Measurements from ENCODE around the gene SFTPB. TPM values are rescaled to one million over a fixed set of nuclear protein-coding genes. Genes with fewer than 3 reads are reported as not detected.
"Not testable (repeated sequence)": the region's sequence is repeated elsewhere in the genome, so short reads cannot be mapped to it uniquely, and the experiment has no call there.

SFTPB gene
- total RNA-seq, 1 donor from 2014 or later: 9.8 TPM

DNA sequence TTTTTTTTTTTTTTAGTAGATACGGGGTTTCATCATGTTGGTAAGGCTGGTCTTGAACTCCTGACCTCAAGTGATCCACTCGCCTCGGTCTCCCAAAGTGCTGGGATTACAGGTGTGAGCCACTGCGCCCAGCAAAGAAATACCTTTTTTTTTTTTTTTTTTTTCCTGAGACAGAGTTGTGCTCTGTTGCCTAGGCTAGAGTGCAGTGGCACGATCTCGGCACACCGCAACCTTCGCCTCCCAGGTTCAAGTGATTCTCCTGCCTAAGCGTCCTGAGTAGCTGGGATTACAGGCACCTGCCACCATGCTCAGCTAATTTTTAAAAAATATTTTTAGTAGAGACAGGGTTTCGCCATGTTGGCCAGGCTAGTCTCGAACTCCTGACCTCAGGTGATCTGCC is 7.7 kb downstream of the SFTPB start:
- not testable (repeated sequence) for ATAC-seq; DNase-seq (ENCODE audit: low spot score)

DNA sequence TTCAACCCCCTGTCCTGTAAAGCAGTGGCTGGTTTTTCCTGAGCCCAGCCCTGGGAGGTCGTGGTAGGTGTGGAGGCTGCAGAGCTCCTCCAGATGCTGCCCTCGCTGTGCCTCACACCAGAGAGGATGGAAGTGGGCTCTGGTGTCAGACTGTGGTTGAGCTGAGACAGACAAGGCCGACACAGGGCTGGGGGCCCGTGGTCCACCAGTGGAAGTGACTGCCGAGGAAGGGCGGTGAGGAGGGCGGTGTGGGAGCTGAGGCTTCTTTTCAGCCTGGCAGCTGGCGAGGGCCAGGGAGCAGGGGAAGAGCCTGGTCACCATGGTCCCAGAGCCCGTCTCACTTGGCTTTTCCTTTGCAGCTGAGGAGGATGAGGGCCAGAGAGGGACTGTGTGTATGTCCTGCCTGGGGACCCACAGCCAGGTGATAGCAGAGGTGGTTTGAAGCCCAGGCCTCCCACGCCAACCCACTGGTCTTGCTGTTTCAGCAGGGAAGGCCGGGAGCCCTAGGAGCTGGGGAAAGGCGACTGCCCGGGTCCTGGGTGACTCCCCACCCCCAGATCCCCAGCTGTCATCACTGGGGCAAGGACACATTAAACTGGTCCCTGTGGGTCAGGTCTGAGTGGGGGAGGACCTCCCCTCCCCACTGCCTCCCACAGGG is 8.5 kb downstream of the SFTPB start:
- no peak for ATAC-seq
- DNase-seq (ENCODE audit: low spot score): no peak

DNA sequence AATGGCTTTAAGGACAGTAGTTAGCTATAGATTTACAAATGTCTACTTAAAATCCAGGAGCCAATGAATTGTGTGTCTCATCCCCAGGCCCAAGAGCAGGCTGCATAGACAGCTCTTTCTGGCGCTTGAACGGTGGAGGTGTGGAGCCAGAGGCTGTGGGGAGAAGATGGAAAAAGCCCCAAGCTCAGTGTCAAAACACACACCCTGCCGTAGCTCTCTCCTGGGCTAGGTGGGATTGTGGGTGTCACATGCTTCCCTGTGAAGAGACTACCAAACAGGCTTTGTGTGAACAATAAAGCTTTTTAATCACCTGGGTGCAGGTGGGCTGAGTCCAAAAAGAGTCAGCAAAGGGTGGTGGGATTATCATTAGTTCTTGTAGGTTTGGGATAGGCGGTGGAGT is 10.6 kb downstream of the SFTPB start:
- not testable (repeated sequence) for ATAC-seq; DNase-seq (ENCODE audit: low spot score)

DNA sequence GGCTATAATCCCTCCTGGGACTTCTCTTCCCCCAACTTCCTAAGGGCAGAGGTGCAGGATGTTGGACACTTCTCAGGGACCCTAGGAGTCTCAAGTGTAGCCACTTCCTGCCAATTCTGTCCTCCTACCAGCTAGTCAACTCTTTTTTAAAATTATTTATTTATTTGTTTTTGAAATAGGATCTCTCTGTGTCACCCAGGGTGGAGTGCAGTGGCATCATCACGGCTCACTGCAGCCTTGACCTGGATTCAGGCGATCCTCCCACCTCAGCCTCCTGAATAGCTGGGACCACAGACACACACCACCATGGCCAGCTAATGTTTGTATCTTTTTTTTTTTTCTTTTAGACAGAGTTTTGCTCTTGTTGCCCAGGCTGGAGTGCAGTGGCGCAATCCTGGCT is 11.5 kb downstream of the SFTPB start:
- ATAC-seq (no peak), DNase-seq (ENCODE audit: low spot score) (no peak)

DNA sequence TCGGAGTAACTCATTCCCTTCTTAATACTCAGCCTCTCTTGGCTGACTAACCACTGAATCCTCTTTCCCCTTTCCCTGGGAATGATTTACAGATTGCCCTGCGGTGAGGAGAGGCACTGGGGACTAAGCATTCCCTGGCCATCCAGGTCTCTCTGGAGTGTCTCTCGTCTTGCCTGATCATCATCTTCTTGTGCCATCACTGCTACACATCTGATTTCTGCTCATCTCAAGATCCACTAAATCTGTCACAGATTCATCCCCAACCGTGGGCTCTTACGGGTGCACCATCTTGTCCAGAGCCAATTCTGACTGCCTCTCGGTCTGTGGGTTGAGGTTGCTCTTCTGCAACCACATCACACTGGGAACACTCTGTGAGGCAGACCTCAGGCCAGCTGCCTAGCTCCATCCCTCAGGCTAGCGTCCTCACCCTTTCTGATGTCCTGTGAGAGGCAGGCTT is 12.0 kb downstream of the SFTPB start:
- DNase-seq (ENCODE audit: low spot score): no peak
- ATAC-seq: no peak

DNA sequence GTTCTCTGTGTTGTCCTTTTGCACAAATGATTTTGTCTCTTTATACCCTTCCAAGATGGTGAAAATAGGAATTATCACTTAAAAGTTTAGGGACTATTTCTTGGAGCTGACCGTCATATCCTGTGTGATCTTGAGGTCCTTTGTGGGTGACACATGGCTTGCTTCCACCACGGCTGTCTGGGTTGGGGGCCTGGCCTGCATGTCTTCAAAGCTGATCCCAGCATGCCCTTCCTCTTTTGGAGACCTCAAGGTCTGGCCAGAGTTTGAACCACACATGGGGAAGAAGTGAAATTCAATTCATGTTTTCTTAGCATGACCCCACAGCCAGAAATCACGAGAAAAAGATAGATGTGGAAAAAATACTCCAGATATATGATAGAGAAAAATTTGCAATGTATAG is 14.0 kb downstream of the SFTPB start:
- no peak for DNase-seq (ENCODE audit: low spot score)
- ATAC-seq: no peak

DNA sequence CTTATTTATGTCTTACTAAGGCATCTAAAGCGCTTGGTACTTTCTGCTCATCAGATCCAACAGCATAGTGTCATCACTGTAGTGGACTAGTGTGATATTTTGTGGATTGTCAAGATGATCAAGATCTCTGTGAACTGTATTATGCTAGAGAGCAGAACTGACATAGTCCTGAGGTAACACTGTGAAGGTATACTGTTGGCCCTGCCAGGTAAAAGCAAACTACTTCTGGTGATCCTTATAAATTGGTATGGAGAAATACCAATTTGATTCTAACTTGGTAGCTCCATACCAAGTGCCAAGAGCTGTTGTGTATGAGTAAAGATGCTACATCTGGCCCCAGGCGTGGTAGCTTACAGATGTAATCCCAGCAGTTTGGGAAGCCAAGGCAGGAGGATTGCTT is 15.9 kb downstream of the SFTPB start:
- DNase-seq (ENCODE audit: low spot score) (no peak), ATAC-seq (no peak)

DNA sequence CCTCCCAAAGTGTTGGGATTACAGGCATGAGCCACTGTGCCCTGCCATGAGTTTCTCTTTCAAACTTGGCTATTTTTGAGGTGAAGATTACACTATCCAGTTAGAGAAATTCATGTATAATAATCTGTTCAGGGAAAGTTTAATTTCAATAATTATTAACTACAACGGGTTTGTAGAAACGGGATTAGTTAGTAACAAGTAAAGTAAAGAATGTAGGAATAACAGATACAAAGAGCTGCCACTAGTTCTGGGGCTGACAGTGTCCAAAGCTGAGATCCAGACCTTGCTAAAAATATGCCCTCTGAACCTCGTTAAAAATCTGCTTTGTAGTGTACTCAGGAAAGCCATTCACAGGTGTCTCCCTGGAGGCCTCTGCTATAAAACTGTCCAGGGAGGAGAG is 16.9 kb downstream of the SFTPB start:
- ATAC-seq (peak; percentile 43), DNase-seq (ENCODE audit: low spot score) (no peak)

DNA sequence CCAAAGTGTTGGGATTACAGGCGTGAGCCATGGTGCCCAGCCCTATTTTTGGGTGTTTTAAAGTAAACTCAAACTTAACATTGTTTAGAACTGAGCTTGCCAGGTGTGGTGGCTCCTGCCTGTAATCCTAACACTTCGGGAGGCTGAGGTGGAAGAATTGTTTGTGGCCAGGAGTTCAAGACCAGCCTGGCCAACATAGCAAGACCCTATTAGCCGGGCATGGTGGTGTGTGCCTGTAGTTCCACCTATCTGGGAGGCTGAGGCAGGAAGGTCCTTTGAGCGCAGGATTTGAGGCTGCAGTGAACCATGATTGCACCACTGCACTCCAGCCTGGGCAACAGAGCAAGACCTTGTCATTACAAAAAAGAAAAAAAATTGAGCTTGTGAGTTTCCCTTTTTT is 17.5 kb downstream of the SFTPB start:
- ATAC-seq (no peak), DNase-seq (ENCODE audit: low spot score) (no peak)

DNA sequence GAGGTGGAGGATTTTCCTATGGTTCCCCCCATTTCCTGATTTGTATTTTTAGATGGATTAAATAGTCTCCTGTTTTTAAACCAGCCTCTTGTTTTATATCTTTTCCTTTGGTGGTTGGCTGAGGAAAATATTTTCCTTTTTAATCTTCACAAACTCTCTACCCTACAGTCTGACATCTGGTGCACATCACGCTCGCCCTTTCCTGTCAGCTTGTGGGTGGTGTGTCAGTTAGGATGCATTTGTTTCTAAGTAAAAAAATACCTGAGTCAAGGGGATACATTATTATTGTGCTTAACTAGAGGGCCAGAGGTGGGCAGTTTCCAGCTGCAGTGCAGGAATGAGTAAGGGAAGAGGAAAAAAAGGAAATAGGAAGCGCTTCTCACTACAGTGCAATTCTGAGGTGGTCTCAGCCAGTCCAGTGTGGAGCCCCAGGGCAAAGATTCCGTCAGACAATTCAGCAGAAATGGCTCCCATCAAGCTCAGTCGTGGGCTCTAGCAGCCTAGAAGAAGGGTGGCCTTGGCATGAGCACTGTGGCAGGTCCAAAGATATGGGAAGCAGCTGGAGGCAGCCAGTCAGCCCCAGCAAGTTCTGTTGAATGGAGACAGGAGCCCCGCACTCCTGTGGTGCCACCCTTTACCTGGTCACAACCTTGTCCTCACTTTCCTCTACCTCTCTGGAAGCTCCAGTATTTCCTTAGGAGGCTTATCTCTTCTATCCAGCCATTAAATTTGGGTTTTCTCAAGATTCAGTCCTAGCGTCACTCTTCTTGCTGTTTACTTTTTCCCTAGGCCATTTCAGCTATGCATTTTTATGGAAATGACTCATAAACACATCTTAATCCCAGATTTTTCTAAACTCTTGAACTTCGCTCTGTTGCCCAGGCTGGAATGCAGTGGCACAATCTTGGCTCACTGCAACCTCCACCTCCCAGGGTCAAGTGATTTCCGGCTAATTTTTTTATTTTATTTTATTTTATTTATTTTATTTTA is 18.5 kb downstream of the SFTPB start:
- no peak for ATAC-seq
- no peak for DNase-seq (ENCODE audit: low spot score)

DNA sequence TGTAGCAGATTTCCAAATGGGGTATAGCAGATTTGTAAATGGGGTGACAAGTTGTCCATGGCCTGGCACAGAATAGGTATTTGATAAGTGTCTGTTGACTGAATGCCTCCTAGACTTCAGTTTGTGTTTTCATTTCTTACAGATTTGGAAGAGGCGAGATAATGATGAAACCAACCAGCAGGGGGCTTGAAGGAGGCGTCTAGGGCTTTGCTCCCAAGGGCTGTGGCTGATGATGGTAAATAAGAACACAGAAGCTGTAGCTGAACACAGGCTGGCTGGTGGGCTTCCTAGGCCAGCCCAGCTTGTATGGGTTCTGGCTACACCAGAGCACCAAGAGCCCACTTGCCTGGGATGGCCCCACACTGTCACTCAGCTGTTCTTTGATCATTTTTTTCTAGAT is 19.4 kb downstream of the SFTPB start:
- DNase-seq (ENCODE audit: low spot score): no peak
- ATAC-seq: peak; percentile 51

DNA sequence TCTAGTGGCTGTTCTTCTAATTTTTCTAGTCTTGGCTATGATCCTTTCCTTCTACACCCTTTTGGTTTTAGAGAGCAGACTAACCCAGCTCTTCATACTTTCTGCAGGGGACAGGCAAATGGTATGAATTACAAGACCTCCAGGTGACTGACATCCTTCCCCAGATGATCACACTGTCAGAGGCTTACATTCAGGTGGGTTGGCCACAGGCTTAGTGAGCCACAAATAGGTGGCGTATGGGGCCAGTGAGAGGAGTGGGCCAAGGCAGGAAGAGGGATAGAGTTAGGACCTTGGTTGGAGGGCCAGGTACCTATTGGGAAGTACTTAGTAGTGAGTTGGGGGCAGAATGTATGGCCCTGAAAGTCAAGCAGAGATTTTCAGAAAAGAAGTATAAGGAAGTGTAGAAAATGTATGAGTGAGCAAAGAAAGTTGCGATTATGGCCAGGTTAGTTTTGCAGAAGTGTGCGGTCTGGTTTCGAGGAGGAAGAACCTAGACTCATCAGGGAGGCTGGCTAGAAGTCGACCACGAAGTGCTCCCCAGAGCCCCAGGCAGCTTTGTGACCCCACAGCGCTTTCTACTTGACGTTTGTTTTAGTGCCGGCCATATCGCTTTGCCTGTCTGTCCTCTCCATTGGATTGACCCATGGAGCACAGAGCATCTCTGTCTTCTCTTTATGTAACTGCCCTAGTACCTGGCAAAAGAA is 20.0 kb downstream of the SFTPB start:
- DNase-seq (ENCODE audit: low spot score) (no peak), ATAC-seq (no peak)

DNA sequence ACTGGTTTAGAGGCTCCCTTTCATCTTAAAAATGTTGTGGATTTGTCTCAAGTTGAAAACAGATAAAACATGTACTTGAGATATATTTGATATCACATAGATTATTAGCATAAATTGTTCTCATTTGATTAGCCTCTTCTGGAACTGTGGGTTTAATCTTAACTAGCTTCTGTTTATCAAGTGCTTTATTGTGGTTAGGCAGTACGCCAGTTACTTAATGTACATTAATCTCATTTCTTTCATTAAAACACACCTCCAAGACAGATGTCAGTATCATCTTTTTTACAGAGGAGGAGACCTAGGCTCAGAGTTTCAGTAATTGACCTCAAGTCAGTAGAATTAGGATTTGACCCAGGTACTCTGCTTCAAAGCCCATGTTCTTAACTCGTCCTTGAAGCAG is 21.8 kb downstream of the SFTPB start:
- no peak for DNase-seq (ENCODE audit: low spot score)
- no peak for ATAC-seq

DNA sequence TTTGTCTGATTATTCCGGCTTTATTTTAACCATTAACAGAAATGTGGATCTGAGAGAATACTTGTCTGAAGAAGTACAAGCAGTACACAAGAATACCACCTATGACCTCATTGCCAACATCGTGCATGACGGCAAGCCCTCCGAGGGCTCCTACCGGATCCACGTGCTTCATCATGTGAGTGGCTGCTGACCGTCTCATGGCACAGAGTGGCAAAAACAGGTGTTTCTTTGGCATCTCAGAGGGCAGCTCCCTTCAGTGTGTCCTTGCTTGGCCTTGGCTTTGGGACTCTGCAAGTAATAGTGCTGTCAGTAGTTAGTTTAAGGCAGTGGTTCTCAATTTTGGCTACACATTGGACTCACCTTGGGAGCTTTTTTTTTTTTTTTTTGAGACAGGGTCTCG is 23.1 kb downstream of the SFTPB start:
- ATAC-seq (no peak), DNase-seq (ENCODE audit: low spot score) (no peak)

DNA sequence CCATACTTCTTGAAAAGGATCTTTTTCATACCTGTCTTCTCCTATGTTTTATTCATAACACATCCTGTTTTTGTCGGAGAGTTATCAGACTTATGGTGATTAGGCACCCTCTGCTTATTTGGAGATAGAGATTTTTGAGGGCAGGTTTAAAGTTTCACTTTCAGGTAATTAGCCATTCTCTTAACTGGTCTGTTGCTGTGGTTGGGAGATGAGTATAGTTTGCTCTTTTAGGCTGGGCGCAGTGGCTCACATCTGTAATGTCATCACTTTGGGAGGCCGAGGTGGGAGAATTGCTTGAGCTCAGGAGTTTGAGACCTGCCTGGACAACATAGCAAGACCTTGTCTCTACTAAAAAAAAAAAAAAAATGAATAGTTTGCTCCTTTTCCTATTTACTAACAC is 25.3 kb downstream of the SFTPB start:
- no peak for DNase-seq (ENCODE audit: low spot score)
- no peak for ATAC-seq

DNA sequence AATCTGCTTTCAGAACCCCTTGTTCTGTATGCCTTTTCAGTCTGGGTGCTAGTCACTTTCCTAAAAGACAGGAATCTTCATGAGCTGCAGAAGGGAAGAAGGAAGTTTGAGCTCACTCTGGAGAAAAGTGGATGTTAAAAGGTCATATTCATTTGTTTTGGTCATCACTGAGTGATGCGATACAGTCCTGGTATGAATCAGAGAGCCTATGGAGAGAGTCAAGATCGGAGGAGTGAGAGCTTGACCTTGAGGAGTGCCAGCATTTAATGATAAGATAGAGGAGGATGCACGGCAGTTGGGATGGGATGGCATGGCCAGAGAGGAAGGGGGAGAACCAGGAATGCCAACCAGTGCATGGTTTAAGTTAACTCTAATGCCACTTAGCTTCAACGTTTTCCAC is 32.4 kb downstream of the SFTPB start:
- no peak for DNase-seq (ENCODE audit: low spot score)
- no peak for ATAC-seq

DNA sequence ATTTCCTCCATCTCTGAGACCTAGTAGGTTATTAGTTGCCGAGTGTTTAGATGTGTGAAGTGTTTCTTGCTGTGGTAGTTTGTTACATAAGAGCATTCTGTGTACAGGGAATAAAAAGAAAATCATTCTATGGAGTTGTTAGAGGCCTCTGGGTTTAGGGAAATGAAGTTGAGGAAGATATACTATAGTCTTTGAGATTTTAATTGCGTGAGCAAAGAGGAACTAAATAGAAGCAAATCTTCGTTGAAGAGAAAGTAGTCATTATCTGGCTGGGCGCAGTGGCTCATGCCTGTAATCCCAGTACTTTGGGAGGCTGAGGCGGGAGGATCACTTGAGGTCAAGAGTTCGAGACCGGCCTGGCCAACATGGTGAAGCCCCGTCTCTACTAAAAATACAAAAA is 33.0 kb downstream of the SFTPB start:
- no peak for DNase-seq (ENCODE audit: low spot score)
- no peak for ATAC-seq

DNA sequence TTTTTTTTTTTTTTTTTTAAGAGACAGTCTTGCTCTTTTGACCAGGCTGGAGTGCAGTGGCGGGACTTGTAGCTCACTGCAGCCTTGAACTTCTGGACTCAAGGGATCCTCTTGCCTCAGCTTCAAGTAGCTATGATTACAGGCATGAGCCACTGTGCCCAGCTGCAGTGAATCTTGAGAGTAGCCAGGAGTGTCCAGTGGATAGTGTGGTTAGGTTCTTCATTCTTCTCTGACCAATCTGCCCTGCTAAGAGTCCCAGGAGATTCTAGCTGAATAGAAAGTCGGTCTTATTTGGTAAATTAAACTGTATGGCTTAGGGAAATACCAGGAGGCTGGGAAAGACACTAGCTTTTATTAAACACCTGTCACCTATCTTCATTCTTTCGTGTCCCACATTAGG is 36.7 kb downstream of the SFTPB start:
- ATAC-seq: no peak
- DNase-seq (ENCODE audit: low spot score): no peak

DNA sequence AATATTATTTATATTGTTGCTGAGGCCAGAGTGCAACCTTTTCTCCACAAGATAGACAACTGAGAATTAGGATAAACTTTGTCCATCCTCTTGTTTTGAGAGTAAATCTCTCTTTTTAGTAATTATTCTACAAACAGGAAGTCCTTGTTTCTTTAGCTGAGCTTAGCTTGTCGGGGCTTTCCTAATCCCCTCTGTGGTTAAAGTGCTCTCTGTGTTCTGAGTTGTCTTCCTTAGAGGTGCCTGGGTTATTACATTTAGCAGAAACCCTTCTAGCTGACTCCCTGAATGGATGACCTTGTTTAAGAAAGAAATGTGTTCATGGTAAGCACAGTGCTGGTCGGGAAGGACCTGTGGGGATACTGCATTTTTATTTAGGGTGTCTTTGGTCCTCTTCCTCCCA is 39.3 kb downstream of the SFTPB start:
- DNase-seq (ENCODE audit: low spot score): no peak
- ATAC-seq: no peak

DNA sequence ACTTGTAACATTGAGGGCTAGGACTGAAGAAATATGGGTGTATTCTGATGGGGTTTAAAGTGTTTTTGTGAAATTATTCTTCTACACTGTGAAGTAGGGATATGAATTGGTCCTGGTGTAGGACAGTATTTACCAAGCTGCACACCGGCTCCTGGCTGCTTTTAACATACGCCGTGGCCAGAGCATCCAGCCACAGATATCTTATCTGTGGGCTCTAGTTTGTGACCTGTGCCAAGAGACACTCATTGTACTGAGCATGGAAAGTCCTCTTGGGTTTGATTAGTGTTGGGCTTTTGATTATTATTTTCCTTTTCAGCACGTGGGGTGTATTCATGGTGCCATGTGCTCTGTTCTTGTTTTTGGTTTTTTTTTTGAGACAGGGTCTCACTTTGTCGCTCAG is 44.0 kb downstream of the SFTPB start:
- DNase-seq (ENCODE audit: low spot score) (no peak), ATAC-seq (no peak)

DNA sequence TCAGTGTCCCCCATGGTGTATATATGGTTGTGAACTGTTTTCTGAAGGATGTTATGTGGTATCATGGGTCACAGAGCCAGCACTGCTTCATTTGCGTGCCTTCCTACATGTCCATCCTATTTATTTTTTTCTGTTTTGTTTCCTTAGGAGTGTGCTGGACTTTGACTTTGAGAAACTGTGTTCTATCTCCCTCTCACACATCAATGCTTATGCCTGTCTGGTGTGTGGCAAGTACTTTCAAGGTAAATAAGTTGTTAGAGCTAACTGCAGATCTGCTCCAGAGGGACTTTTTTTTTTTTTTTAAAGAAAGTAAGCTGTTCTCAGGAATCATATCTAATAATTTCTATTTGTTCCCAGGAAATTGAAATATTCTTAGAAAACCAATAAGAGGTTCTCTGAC is 46.7 kb downstream of the SFTPB start:
- DNase-seq (ENCODE audit: low spot score): no peak
- ATAC-seq: no peak

DNA sequence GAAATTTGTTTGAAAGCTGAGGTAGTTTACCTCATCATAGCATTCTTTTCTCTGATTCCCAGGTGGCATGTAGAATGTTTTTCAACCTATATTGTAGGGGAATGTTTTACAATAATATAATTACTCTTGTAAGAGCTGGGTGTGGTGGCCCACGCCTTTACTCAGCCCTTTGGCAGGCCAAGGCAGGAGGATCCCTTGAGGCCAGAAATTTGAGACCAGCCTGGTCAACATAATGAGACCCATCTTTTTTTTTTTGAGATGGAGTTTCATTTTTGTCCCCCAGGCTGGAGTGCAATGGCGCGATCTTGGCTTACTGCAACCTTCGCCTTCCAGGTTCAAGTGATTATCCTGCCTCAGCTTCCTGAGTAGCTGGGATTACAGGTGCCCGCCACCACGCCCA is 48.4 kb downstream of the SFTPB start:
- no peak for DNase-seq (ENCODE audit: low spot score)
- no peak for ATAC-seq
